HG03457 (cell line): Measurements from ENCODE around the gene TBC1D20.
"Not testable (repeated sequence)": the region's sequence is repeated elsewhere in the genome, so short reads cannot be mapped to it uniquely, and the experiment has no call there.

Experiments
- ATAC-seq: cut with Tn5 transposase; IDR thresholded peaks from one replicate; pipeline ENCODE4 v1.9.1; 2021; ENCODE audit warnings: moderate number of reproducible peaks; ENCODE audit not compliant: unreplicated experiment

TBC1D20 gene

DNA sequence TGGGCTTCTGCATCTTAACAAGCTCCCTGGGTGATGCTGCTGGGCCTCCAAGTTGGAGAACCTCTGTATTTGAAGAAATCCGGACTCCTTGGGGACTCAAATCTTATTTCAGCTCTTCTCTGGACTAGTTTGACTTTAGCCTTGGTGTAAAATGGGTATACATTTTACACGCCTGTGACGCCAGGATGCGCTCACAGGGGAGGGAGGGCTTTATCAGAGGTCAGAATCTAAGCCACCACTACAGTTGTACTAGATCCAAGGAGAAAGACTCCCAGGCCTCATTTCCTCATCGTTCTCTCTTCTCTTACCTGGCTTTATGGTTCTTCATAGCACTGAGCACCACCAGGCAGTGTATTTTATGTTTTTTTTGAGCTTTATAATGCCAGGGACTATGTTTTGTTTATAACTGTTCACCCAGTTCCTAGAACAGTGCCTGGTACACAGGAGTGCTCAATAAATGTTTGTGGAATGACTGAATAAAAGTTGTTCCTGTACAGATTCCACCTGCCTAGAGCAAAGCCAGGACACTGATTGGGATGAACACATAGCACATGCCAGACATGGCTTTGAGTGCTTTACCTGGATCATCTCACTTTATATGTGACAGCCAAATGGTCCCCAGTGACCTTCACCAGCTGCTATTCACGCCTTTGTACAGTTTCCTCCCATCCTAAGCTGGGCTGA is 59.3 kb downstream of the TBC1D20 start:
- no peak for ATAC-seq

DNA sequence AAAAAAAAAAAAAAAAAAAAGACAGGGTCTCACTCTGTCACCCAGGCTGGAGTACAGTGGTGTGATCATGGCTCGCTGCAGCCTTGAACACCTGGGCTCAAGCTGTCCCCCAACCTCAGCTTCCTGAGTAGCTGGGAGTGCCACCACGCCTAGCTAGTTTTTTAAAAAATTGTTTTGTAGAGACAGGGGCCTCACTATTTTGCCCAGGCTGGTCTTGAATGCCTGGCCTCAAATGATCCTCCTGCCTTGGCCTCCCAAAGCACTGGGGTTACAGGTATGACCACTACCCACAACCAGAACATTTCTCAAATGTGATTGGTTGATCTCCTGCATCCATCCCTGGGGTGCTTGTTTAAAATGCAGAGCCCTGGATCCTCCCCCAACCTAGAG is 59.8 kb downstream of the TBC1D20 start:
- no peak for ATAC-seq

DNA sequence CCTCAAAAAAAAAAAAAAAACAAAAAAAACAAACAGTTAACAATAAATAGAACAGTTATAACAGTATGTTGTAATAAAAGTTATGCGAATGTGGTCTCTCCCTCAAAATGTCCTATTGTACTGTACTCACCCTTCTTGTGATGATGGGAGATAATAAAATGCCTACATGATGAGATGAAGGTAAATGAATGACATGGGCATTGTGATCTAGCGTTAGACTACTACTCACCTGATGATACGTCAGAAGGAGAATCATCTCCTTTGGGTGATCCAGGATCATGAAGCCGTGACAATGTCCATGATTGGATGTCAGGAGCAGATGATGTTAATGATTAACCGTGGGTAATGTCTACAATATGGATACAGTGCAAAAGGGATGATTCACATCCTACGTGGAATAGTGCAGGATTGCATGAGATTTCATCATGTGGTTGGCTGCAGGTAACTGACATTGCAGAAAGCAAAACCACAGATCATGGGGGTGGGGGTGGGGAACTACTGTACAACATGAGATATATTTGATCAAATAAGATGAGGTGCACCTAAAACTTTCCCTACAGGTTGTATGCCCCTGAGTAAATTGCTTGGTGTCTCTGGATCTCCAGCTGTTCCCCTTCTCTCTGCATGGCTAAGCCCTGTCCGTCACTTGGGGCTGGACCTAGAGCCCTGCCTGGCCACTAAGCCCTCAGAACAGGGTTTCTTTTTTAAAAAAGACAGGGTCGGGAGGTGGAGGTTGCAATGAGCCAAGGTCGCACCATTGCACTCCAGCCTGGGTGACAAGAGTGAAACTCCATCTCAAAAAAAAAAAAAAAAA is 60.4 kb downstream of the TBC1D20 start:
- ATAC-seq = no peak

DNA sequence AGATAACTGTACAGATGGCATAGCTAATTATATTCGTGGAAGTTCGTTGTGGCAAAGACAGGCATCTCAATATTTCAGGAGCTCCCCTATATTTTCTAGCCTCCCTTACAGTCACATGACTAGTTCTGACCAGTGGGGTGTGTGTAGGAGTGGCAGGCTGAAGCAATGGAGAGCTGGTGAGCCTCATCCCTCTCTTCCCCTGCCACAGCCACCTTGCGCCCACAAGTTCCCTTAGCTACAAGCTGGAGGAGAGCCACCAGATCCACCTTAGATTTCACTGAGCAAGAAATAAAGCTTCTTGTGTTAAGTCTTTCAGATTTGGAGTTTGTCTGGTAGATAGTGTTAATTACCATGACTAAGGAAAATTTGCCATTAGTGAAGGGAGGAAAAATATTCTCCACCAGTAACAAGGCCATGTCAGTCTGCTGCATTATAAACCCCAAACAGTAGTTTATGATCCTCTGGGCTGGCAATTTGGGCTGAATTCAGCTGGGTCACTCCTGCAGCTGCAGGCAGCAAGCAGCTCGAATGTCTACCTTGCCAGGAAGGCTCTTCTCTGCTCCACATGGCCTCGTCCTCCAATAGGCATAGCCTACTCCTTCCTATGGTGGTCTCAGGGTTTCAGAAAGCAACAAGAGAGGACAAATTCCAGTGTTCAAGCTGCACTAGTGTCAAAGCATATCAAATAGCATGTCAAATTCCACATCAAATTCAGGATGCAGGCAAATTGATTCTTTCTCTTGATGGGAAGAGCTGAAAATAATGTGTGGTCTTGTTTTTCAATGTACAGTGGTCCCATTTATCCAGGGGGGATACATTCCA is 61.7 kb downstream of the TBC1D20 start:
- no peak for ATAC-seq

DNA sequence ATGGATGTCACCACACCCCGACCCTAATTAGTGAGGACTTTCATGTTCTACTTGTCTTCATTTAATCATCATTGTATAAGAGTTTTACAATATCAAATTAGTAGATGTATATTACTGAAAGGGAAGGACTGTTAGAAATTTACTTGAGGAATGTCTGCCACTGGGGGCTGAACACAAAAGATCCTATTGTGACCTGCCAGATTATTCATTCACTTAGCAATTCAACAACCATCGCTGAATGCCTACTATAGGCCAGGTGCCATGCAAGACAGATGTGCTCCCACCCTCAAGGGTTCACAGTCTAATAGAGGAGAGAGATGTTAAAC is 62.2 kb downstream of the TBC1D20 start:
- ATAC-seq = no peak

DNA sequence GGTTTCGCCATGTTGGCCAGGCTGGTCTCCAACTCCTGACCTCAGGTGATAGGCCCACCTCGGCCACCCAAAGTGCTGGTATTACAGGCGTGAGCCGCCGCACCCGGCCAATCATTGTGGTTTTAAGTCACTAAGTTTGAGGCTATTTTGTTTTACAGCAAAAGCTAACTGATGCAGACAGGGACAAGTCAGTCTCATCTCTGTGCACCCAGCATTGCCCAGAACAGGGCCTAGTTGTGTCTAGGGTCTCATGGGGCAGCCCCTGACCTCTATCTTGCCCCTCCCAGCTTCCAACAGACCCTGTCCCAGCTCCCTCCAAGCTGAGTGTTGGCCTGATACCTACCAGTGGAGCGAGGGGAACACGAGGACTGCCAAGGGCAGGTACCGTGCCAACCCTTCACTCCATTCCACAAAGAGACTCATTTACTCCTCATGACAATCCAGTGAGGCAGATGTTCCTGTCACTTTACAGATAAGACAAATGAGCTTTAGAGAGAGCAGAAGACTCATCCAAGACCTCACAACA is 63.1 kb downstream of the TBC1D20 start:
- ATAC-seq = no peak

DNA sequence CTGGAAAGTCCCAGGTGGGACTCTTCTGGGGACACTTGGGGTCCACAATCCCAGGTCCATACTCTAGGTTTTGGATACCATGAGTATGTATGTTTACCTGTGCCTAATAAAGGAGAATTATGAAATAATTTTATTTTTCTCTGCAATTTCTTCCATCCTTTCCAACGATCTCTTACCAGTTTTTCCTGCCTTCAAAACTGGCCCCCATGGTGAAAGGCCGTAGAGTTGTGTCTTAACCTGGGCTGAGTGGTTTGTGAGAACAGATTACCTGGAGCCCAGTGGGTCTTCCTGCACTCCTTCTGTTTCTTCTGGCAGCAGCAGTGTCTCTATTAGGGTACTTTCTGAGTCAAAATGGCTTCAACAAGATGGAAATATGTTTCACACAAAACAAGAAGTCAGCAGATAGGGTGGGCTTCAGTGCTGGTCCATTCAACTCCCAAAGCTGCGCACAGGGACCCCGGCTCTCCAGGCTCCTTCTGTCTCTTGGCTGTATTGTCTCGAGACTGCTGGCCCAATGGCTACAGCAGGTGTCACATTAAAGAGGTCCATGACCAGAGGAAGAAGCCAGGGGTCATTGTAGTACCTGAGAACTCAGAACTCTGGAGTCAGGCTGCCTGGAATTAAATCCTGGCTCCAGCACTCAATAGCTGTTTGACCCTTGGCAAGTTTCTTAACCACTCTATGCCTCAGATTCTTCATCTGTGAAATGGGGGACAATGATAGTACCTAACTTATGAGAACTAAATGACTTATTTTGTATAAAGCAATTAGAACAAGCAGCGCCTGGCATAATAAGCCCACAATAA is 64.7 kb downstream of the TBC1D20 start:
- no peak for ATAC-seq

DNA sequence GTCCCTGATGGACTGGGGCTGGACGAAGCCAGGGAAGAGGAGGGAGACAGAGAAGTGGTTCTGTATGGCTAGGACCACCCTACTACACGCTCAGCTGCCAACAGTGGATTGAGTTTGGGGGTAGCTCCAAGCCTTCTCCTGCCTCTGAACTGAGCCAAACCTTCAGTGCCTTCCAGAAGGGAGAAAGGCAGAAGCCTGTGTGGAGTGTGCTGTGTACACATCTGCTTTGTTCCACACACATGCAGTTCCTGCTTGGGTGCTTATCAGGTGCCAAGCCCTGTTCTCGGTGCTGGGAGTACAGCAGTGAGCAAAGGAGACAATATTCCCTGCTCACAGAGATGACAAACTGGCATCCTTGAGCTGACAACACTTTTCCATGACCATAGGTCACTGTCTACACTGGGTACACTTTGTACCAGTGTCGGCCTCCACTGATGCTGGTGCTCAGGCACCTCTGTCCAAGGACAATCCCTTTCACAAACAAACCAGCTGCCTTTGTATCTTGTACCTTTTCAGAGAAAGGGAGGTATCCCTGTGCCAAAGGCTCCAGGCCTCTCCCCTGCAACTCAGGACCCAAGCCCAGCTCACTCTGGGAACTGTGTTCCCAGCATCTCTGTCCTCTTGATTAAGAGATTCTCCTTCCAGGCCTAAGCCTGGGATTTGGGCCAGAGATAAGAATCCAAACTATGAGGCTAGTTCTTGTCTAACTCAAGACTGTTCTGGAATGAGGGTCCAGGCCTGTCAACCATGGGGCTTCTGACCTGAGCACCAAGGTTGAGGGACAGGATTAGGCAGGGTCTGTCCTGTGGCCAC is 65.5 kb downstream of the TBC1D20 start:
- ATAC-seq = no peak

DNA sequence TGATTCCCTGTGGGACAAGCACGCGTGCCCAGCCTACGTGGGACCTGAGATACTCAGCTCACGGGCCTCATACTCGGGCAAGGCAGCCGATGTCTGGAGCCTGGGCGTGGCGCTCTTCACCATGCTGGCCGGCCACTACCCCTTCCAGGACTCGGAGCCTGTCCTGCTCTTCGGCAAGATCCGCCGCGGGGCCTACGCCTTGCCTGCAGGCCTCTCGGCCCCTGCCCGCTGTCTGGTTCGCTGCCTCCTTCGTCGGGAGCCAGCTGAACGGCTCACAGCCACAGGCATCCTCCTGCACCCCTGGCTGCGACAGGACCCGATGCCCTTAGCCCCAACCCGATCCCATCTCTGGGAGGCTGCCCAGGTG is 66.1 kb downstream of the TBC1D20 start:
- ATAC-seq = no peak

DNA sequence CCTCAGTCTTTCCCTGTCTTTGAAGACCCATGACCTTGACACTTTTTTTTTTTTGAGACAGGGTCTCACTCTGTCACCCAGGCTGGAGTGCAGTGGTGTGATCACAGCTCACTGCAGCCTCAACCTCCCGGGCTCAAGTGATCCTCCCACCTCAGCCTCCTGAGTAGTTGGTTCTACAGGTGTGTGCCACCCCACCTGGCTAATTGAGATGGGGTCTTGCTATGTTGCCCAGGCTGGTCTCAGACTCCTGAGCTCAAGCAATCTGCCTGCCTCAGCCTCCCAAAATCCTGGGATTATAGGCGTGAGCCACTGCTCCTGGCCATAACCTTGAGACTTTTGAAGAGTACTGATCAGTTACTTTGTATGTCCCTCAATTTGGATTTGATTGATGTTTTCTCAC is 69.0 kb downstream of the TBC1D20 start:
- not testable (repeated sequence) for ATAC-seq

DNA sequence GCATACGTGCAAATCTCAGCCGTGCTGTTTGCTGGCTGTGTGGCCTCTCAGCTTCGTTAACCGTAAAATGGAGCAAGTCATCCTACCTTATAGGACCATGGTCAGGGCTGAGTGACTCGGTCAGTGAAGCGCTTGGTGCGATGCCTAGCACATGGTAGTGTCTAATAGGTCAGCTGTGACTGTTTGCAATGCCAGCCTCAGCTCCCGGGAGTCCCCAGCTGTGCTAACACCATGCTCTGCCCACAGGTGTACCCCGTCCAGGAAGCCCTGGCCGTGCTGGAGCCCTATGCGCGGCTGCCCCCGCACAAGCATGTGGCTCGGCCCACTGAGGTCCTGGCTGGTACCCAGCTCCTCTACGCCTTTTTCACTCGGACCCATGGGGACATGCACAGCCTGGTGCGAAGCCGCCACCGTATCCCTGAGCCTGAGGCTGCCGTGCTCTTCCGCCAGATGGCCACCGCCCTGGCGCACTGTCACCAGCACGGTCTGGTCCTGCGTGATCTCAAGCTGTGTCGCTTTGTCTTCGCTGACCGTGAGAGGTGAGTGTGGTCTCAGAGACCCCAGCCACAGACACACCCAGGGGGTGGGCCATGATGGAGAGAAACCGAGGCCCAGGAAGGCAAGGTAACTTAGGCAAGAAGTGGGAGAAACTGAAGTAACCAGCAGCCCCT is 71.2 kb downstream of the TBC1D20 start:
- ATAC-seq = no peak

DNA sequence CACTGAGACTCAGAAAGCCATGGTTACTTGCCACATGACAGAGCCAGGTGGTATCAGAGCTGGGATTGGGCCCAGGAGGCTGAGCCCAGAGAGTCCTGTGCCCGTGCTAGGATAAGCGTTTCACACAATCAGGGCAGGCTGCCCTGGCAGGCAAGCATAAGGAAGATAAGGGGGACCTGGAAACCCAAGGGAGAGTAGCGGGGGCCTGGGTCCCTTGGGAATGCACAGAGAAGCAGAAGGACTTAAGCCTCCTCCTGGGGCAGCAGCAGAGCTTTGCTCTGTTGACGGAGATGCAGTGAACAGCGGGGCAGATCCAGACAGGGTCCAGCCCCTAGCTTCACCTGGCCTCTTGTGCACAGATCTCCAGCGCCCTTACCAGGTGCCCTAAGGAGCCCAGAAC is 73.1 kb downstream of the TBC1D20 start:
- no peak for ATAC-seq

DNA sequence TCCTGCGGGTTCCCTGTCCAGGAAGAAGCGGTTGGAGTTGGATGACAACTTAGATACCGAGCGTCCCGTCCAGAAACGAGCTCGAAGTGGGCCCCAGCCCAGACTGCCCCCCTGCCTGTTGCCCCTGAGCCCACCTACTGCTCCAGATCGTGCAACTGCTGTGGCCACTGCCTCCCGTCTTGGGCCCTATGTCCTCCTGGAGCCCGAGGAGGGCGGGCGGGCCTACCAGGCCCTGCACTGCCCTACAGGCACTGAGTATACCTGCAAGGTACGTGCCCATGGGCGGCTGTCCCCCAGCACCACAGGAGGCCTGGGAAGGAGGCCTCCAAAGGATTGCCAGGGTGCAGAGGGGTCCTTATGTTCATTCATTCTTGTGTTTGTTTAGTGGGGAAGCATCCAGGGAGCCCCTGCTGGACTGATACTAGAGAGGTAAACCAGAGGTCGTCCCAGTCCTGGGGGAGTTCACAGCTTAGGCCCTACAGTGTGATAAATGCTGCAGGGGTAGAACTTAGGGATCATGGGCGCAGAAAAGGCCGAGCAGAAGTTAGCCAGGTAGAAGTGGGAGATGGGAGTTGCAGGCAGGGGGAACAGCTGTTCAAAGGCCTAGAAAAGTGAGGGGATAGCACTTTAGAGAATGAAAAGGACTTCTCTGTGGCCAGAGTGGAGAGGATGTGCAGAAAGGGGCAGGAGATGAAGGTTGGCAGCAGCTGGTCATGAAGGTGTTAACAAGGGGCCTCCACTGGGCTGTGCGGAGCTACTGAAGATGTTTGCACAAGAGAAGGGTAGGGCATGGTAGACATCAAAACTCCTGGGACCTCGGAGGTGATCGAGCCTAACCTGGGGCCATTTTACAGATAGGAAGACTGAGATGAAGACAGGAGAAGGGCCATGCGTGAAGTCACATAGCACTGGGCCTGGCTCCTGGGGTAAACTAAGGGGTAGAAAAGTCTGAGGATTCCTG is 74.0 kb downstream of the TBC1D20 start:
- ATAC-seq = no peak

DNA sequence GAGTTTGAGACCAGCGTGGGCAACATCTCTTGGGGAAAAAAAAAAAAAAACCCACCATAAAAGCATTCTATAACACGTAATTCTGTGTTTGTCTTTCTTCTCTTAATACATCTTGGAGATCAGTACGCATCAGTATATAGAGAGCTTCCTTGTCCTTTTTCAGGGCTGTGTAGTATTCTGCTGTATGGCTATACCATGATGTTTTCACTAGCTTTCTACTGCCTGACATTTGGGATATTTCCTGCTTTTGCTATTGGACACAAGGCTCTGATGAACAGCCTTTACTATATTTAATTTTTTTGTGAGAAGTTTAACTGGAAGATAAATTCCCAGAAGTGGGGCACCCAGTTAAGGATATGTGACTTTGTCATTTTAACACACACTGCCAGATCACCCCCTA is 74.8 kb downstream of the TBC1D20 start:
- ATAC-seq = no peak

DNA sequence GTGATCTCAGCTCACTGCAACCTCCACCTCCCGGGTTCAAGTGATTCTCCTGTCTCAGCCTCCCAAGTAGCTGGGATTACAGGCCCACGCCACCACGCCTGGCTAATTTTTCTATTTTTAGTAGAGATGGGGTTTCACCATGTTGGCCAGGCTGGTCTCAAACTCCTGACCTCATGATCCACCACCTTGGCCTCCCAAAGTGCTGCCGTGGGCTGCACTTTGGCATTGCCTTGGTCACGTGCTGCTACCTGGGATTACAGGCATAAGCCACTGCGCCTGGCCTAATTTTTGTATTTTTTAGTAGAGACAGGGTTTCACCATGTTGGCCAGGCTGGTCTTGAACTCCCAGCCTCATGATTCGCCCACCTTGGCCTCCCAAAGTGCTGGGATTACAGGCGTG is 75.7 kb downstream of the TBC1D20 start:
- not testable (repeated sequence) for ATAC-seq
